ENCODE data around the gene SHROOM3. TPM values are rescaled to one million over a fixed set of nuclear protein-coding genes. Genes with fewer than 3 reads are reported as not detected.

The SHROOM3 gene
- total RNA-seq (10 to 100 TPM in 3 of 9 donors, 1 to 10 TPM in 6; 3.2 to 16.2 (median 9.2) TPM), polyA plus RNA-seq (1 to 10 TPM; 1.1 to 8.8 (median 3.5) TPM)
- long read RNA-seq, donor 1, result 0 reads
- long read RNA-seq, donor 2, result 0 reads
- long read RNA-seq, donor 3, result 0 reads
- long read RNA-seq, donor 4, result 0 reads
- long read RNA-seq, donor 5, partial matches to known transcripts, result 4 of 7 reads
- long read RNA-seq, donor 5, other reads (novel, unspliced or antisense), result 3 of 7 reads
- long read RNA-seq, donor 6, partial matches to known transcripts, result 0 of 1 reads
- long read RNA-seq, donor 6, other reads (novel, unspliced or antisense), result 1 of 1 reads
- long read RNA-seq, donor 7, result 0 reads
- long read RNA-seq, donor 8, result 0 reads
- long read RNA-seq, donor 9, result 0 reads
- long read RNA-seq, donor 10, partial matches to known transcripts, result 0 of 1 reads
- long read RNA-seq, donor 10, other reads (novel, unspliced or antisense), result 0 of 1 reads

- H3K36me3 ChIP-seq (replicated peaks in 1 of 2), result no peaks in the 10 kb centered on the region
- no peaks in the 10 kb centered on the region for H3K9me3 ChIP-seq (replicated peaks in 1 of 3)
- 28 to 37% (median 35%) methylated on average over 9 of the region's 9 CpGs for WGBS, 4 donors
- intact Hi-C loops (cut with DNase I), result loop anchor here in 1 of 2 donors (5.0 kb wide), 1 partner anchor 67 kb away; no protein-coding TSS in a partner anchor
- H3K27me3 ChIP-seq, result peaks cover 5% of the 10 kb centered on the region
- H3K4me1 ChIP-seq (replicated peaks in 1 of 2), result no peaks in the 10 kb centered on the region
- no peak within 1 kb of the TSS for H3K4me3 ChIP-seq
- H3K27ac ChIP-seq, result no peak within 1 kb of the TSS
- DNase-seq, result no peak
- no peak for TF ChIP-seq CTCF (IDR thresholded peaks at IDR 0.05)
- no peak for TF ChIP-seq POLR2A (IDR thresholded peaks at IDR 0.05)
Observed at GRCh38 chr4:76434901-76435527, at the start of gene SHROOM3. TSS of gene SHROOM3 (plus strand) at chr4:76435229. CDS start at chr4:76436053, 824 bp downstream.

- no peak for TF ChIP-seq POLR2A (IDR thresholded peaks at IDR 0.05)
- TF ChIP-seq CTCF (IDR thresholded peaks at IDR 0.05), result no peak
- Histone ChIP-seq H3K4me1 (replicated peaks in 1 of 2) (no peaks in the 10 kb centered on the region), H3K4me3 (no peak overlapping the region), H3K36me3 (replicated peaks in 1 of 2) (no peaks in the 10 kb centered on the region), H3K9me3 (replicated peaks in 1 of 3) (no peaks in the 10 kb centered on the region), H3K27ac (no peak overlapping the region), H3K27me3 (no peaks in the 10 kb centered on the region)
- intact Hi-C loops (cut with DNase I), result loop anchor here in 1 of 2 donors (10.0 kb wide), 1 partner anchor 121 kb away; no protein-coding TSS in a partner anchor
- WGBS, 4 donors, result 77 to 85% (median 82%) methylated on average over 6 of the region's 6 CpGs
- no peak for DNase-seq
Observed at GRCh38 chr4:76385974-76386373, 49.1 kb upstream of the SHROOM3 start.

GRCh38 chr4:76386566-76387305 lies 48.3 kb upstream of the SHROOM3 start:
- Histone ChIP-seq H3K36me3 (replicated peaks in 1 of 2) (no peaks in the 10 kb centered on the region), H3K4me1 (replicated peaks in 1 of 2) (no peaks in the 10 kb centered on the region), H3K4me3 (no peak overlapping the region), H3K27ac (no peak overlapping the region), H3K9me3 (replicated peaks in 1 of 3) (no peaks in the 10 kb centered on the region), H3K27me3 (no peaks in the 10 kb centered on the region)
- 75 to 92% (median 78%) methylated on average over 5 to 6 of the region's 6 CpGs for WGBS, 4 donors
- no peak for TF ChIP-seq POLR2A (IDR thresholded peaks at IDR 0.05)
- TF ChIP-seq CTCF (IDR thresholded peaks at IDR 0.05), result no peak
- intact Hi-C loops (cut with DNase I), result loop anchor here in 1 of 2 donors (10.0 kb wide), 1 partner anchor 122 kb away; no protein-coding TSS in a partner anchor
- peak in 2 of 7 donors; percentile 22 to 29 for DNase-seq

Measured in adrenal gland (tissue), 19 donors.